Muscle layer of colon (tissue), 2 donors: ENCODE data around the gene TRPM3.

Experiments
- H3K27ac ChIP-seq: one replicate; pipeline ENCODE4 v1.7.0; 2013; ENCODE audit warnings: low read depth, mild to moderate bottlenecking, low read length, moderate library complexity
- H3K27me3 ChIP-seq, 2 donors: one replicate each; pipeline ENCODE4 v1.7.0; 2013; ENCODE audit warnings: low read length in 2 of 2, mild to moderate bottlenecking in 2 of 2; ENCODE audit not compliant: insufficient read depth in 2 of 2, control insufficient read depth in 1 of 2
- H3K36me3 ChIP-seq: one replicate; pipeline ENCODE4 v1.7.0; 2013; ENCODE audit warnings: mild to moderate bottlenecking, low read length; ENCODE audit not compliant: insufficient read depth
- H3K4me1 ChIP-seq: one replicate; pipeline ENCODE4 v1.7.0; 2013; ENCODE audit warnings: mild to moderate bottlenecking, low read length; ENCODE audit not compliant: insufficient read depth
- H3K4me3 ChIP-seq, 2 donors: one replicate each; pipeline ENCODE4 v1.7.0; 2013; ENCODE audit warnings: low read length in 2 of 2, low read depth in 1 of 2, mild to moderate bottlenecking in 1 of 2, moderate library complexity in 1 of 2
- H3K9ac ChIP-seq: one replicate; pipeline ENCODE4 v1.7.0; 2013; ENCODE audit warnings: low read length
- H3K9me3 ChIP-seq: one replicate; pipeline ENCODE4 v1.7.0; 2013; ENCODE audit warnings: mild to moderate bottlenecking, low read length
- donor health status: abdominal sarcoma.
- donor health status: Adenocarcinoma of cecum.

The TRPM3 gene

GRCh38 chr9:70500793-70501192 lies 620.6 kb downstream of the TRPM3 start:
- Histone ChIP-seq H3K4me3 (no peak overlapping the region), H3K4me1 (peaks cover 38% of the 10 kb centered on the region), H3K9me3 (no peaks in the 10 kb centered on the region), H3K27me3 (no peaks in the 10 kb centered on the region), H3K27ac (no peak overlapping the region), H3K9ac (no peak overlapping the region), H3K36me3 (no peaks in the 10 kb centered on the region)

- Histone ChIP-seq H3K27me3 (no peaks in the 10 kb centered on the region), H3K36me3 (no peaks in the 10 kb centered on the region), H3K4me1 (peaks cover 34% of the 10 kb centered on the region), H3K9ac (no peak overlapping the region), H3K4me3 (no peak overlapping the region), H3K9me3 (no peaks in the 10 kb centered on the region), H3K27ac (no peak overlapping the region)
Observed at GRCh38 chr9:70499621-70500020, 621.8 kb downstream of the TRPM3 start.

GRCh38 chr9:70498866-70499265 lies 622.6 kb downstream of the TRPM3 start:
- no peaks in the 10 kb centered on the region for H3K27me3 ChIP-seq
- H3K4me3 ChIP-seq = no peak overlapping the region
- no peaks in the 10 kb centered on the region for H3K9me3 ChIP-seq
- H3K36me3 ChIP-seq = no peaks in the 10 kb centered on the region
- peaks cover 33% of the 10 kb centered on the region for H3K4me1 ChIP-seq
- no peak overlapping the region for H3K9ac ChIP-seq
- no peak overlapping the region for H3K27ac ChIP-seq

- Histone ChIP-seq H3K36me3 (no peaks in the 10 kb centered on the region), H3K9me3 (no peaks in the 10 kb centered on the region), H3K9ac (no peak overlapping the region), H3K27me3 (no peaks in the 10 kb centered on the region), H3K4me1 (peaks cover 25% of the 10 kb centered on the region), H3K27ac (no peak overlapping the region), H3K4me3 (no peak overlapping the region)
Observed at GRCh38 chr9:70496244-70496643, 625.2 kb downstream of the TRPM3 start.

GRCh38 chr9:70495514-70495913 lies 625.9 kb downstream of the TRPM3 start:
- no peak overlapping the region for H3K27ac ChIP-seq

GRCh38 chr9:70494221-70494620 lies 627.2 kb downstream of the TRPM3 start:
- no peak overlapping the region for H3K27ac ChIP-seq
- peaks cover 25% of the 10 kb centered on the region for H3K4me1 ChIP-seq
- H3K4me3 ChIP-seq = no peak overlapping the region
- H3K9ac ChIP-seq = no peak overlapping the region
- H3K9me3 ChIP-seq = no peaks in the 10 kb centered on the region
- H3K27me3 ChIP-seq = no peaks in the 10 kb centered on the region
- H3K36me3 ChIP-seq = no peaks in the 10 kb centered on the region

More at GRCh38 chr9:70495514-70495913, 625.9 kb downstream of the TRPM3 start:
- no peak overlapping the region for H3K9ac ChIP-seq
- H3K4me3 ChIP-seq = no peak overlapping the region
- H3K27me3 ChIP-seq = no peaks in the 10 kb centered on the region
- peaks cover 25% of the 10 kb centered on the region for H3K4me1 ChIP-seq
- no peaks in the 10 kb centered on the region for H3K9me3 ChIP-seq
- H3K36me3 ChIP-seq = no peaks in the 10 kb centered on the region

- H3K36me3 ChIP-seq = no peaks in the 10 kb centered on the region
- no peak overlapping the region for H3K27ac ChIP-seq
- H3K4me3 ChIP-seq = no peak overlapping the region
- no peak overlapping the region for H3K9ac ChIP-seq
- H3K9me3 ChIP-seq = no peaks in the 10 kb centered on the region
- H3K27me3 ChIP-seq = no peaks in the 10 kb centered on the region
- peaks cover 33% of the 10 kb centered on the region for H3K4me1 ChIP-seq
Observed at GRCh38 chr9:70493029-70493428, 628.4 kb downstream of the TRPM3 start.

GRCh38 chr9:70492319-70492777 lies 629.1 kb downstream of the TRPM3 start:
- Histone ChIP-seq H3K9me3 (no peaks in the 10 kb centered on the region), H3K4me1 (peaks cover 27% of the 10 kb centered on the region), H3K36me3 (no peaks in the 10 kb centered on the region), H3K9ac (no peak overlapping the region), H3K4me3 (no peak overlapping the region), H3K27ac (no peak overlapping the region), H3K27me3 (no peaks in the 10 kb centered on the region)

GRCh38 chr9:70491426-70492318 lies 629.7 kb downstream of the TRPM3 start:
- Histone ChIP-seq H3K36me3 (no peaks in the 10 kb centered on the region), H3K4me1 (peaks cover 26% of the 10 kb centered on the region), H3K27me3 (no peaks in the 10 kb centered on the region), H3K4me3 (no peak overlapping the region), H3K9ac (no peak overlapping the region), H3K27ac (no peak overlapping the region), H3K9me3 (no peaks in the 10 kb centered on the region)

- Histone ChIP-seq H3K4me3 (no peak overlapping the region), H3K36me3 (no peaks in the 10 kb centered on the region), H3K4me1 (peaks cover 31% of the 10 kb centered on the region), H3K27ac (no peak overlapping the region), H3K9ac (no peak overlapping the region), H3K9me3 (no peaks in the 10 kb centered on the region), H3K27me3 (no peaks in the 10 kb centered on the region)
Observed at GRCh38 chr9:70490478-70490877, 630.9 kb downstream of the TRPM3 start.

GRCh38 chr9:70488793-70489105 lies 632.7 kb downstream of the TRPM3 start:
- H3K27me3 ChIP-seq = no peaks in the 10 kb centered on the region
- H3K36me3 ChIP-seq = no peaks in the 10 kb centered on the region
- H3K9me3 ChIP-seq = no peaks in the 10 kb centered on the region
- H3K27ac ChIP-seq = no peak overlapping the region
- no peak overlapping the region for H3K4me3 ChIP-seq
- H3K9ac ChIP-seq = peak overlapping the region; percentile 45
- peaks cover 48% of the 10 kb centered on the region for H3K4me1 ChIP-seq
